Osteoblast (primary cell): ENCODE measurements around the gene LRRC4B. TPM values are rescaled to one million over a fixed set of nuclear protein-coding genes. Genes with fewer than 3 reads are reported as not detected.

ENCODE experiments used
- DNase-seq: peaks from one replicate; pipeline ENCODE4 v3.0.0; 2011; ENCODE audit warnings: low spot score, mixed read lengths; ENCODE audit not compliant: insufficient read length; ENCODE audit errors: missing footprints
- H2AFZ ChIP-seq: 2 replicates; pipeline ENCODE4 v1.6.0; 2011; ENCODE audit warnings: mild to moderate bottlenecking, low read length
- H3K27ac ChIP-seq: 2 replicates; pipeline ENCODE4 v1.5.1; 2011; ENCODE audit warnings: mild to moderate bottlenecking, low read depth, low read length, moderate library complexity
- H3K27me3 ChIP-seq: 2 replicates; pipeline ENCODE4 v1.6.0; 2012; ENCODE audit warnings: mild to moderate bottlenecking, control low read depth, inconsistent platforms, low read length, moderate library complexity; ENCODE audit not compliant: insufficient read depth
- H3K36me3 ChIP-seq: 2 replicates; pipeline ENCODE4 v1.5.1; 2011; ENCODE audit warnings: mild to moderate bottlenecking, low read length, control low read depth, moderate library complexity; ENCODE audit not compliant: insufficient read depth
- H3K4me1 ChIP-seq: 2 replicates; pipeline ENCODE4 v1.5.1; 2011; ENCODE audit warnings: mild to moderate bottlenecking, low read length, control low read depth, moderate library complexity; ENCODE audit not compliant: insufficient read depth
- H3K4me2 ChIP-seq: 2 replicates; pipeline ENCODE4 v1.6.0; 2011; ENCODE audit warnings: mild to moderate bottlenecking, low read length; ENCODE audit not compliant: insufficient read depth
- H3K4me3 ChIP-seq: fragments of 200-600 bp; sonication (generic); 3 replicates; pipeline ENCODE4 v1.5.1; 2012; ENCODE audit warnings: mild to moderate bottlenecking, low read length, inconsistent platforms; ENCODE audit not compliant: insufficient read depth
- H3K79me2 ChIP-seq: 2 replicates; pipeline ENCODE4 v1.6.0; 2012; ENCODE audit warnings: mild to moderate bottlenecking, low read length, control low read depth, inconsistent platforms; ENCODE audit not compliant: insufficient read depth
- H3K9me3 ChIP-seq: 2 replicates; pipeline ENCODE4 v1.5.1; 2011; ENCODE audit warnings: low read depth, low read length, control low read depth
- H4K20me1 ChIP-seq: 2 replicates; pipeline ENCODE4 v1.6.0; 2012; ENCODE audit warnings: mild to moderate bottlenecking, low read length, control low read depth; ENCODE audit not compliant: insufficient read depth
- CTCF ChIP-seq: IDR thresholded peaks from 2 replicates; pipeline ENCODE4 v1.5.1; 2011; ENCODE audit warnings: mild to moderate bottlenecking, low read depth, low read length, moderate library complexity; ENCODE audit errors: extremely low read depth
- total RNA-seq: library from RNA; depleted of rRNA; stranded (reverse); fragments of >200 nt; gene quantifications from 2 replicates; pipeline ENCODE4 v1.2.3, GENCODE V29; 2012

LRRC4B gene
- total RNA-seq, 1 donor, result not detected

DNA sequence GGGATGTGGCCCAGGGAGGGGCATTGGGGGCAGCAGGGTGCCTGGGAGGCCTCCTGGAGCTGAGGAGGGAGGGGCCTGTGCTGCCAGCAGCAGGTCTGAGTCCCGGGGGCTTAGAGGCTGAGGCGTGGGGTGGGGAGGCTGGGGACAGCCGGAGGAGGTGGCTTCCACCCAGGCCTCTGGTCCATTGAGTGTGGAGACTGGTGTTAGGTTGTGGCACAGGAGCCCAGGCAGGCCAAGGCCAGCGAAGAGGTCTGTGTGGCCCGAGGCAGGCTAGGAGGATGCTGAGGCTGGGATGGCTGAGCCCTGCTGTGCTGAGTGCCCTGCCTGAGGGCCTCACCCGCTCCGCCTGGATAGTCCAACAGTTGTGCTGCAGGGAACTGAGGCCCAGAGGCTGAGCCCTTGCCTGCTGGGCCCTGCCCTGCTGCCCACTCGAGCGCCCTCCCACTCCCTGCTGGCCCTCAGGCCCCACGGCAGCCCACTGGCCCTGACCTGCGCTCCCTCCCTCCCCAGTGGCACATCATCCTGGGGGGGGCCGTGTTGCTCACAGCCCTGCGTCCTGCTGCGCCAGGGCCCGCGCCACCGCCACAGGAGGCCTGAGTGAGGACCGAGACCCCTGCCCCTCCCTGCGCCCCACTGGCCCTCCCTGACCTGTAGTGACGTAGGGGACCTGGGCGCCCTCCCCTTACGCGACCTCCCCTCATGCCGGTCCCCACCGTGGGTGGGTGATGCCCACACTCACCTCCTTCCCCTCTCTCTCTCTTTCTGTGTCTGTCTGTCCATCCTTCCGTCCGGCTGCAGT, 86.7 kb downstream of the LRRC4B start:
- Histone ChIP-seq H3K4me1 (peaks cover 7% of the 10 kb centered on the region), H3K9me3 (no peaks in the 10 kb centered on the region), H3K36me3 (peaks cover 10% of the 10 kb centered on the region), H3K79me2 (peaks cover 23% of the 10 kb centered on the region), H3K27ac (no peak overlapping the region), H3K4me2 (no peak overlapping the region), H3K27me3 (no peaks in the 10 kb centered on the region), H2AFZ (no peak overlapping the region), H3K4me3 (no peak overlapping the region), H4K20me1 (peaks cover 23% of the 10 kb centered on the region)
- TF ChIP-seq CTCF, result no peak
- DNase-seq, result no peak

DNA sequence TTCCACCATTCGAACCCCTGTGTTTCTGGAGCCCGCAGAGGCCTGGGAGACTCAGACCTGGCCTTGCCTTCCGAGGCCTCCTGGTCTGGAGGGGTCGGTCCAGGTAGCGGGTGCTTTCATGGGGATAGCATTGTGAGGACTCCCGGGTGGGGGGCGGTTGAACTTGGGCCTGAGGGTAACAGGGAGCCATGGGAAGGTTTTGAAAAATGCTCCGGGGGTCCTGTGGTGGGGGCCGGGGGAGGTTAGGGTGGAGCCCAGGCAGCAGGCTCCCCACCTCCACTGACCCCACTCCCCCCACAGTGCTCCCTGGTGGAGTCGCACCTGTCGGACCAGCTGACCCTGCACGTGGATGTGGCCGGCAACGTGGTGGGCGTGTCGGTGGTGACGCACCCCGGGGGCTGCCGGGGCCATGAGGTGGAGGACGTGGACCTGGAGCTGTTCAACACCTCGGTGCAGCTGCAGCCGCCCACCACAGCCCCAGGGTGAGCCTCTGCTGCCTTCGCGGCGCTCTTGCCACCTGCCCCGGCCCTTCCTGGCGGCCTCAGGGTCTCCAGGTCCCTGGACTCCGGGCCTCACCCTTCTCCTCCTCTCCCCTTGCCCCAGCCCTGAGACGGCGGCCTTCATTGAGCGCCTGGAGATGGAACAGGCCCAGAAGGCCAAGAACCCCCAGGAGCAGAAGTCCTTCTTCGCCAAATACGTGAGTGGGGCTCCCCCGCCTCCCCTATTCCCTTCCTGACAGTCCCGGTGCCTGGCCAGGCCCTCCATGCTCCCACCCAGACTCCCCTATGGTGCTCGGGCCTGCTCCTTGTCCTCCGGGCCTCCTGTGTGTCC, 87.7 kb downstream of the LRRC4B start:
- TF ChIP-seq CTCF, result no peak
- Histone ChIP-seq H3K27ac (no peak overlapping the region), H3K4me3 (no peak overlapping the region), H3K36me3 (peaks cover 10% of the 10 kb centered on the region), H3K4me2 (no peak overlapping the region), H4K20me1 (peaks cover 23% of the 10 kb centered on the region), H3K4me1 (peaks cover 7% of the 10 kb centered on the region), H2AFZ (no peak overlapping the region), H3K79me2 (peaks cover 23% of the 10 kb centered on the region), H3K9me3 (no peaks in the 10 kb centered on the region), H3K27me3 (no peaks in the 10 kb centered on the region)
- DNase-seq, result no peak

DNA sequence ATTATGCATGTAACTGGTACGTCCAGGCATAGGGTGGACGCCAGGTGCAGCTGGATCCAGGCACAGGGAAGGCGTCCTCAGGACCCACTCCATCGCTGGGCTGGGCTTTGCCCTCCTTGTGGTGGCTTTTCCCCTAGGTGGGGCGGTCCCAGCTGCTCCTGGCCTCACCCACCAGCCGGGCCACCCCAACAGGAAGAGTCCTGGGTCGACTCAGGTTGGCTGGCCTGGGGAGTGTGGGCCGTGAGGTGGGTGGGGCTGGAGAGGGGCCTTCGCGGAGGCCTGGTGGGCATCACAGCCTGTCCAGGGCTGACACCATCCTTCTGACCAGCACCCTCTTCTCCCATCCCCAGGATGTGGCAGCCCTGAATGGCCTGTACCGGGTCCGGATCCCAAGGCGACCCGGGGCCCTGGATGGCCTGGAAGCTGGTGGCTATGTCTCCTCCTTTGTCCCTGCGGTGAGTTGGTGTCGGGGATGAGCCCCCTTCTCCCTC, 88.4 kb downstream of the LRRC4B start:
- H3K4me1 ChIP-seq, result peaks cover 7% of the 10 kb centered on the region
- no peak for DNase-seq
- TF ChIP-seq CTCF, result no peak
- no peaks in the 10 kb centered on the region for H3K9me3 ChIP-seq
- no peaks in the 10 kb centered on the region for H3K27me3 ChIP-seq
- no peak overlapping the region for H3K4me2 ChIP-seq
- H4K20me1 ChIP-seq, result peaks cover 23% of the 10 kb centered on the region
- H3K79me2 ChIP-seq, result peaks cover 23% of the 10 kb centered on the region
- no peak overlapping the region for H3K4me3 ChIP-seq
- H2AFZ ChIP-seq, result no peak overlapping the region
- H3K36me3 ChIP-seq, result peaks cover 10% of the 10 kb centered on the region
- H3K27ac ChIP-seq, result no peak overlapping the region
